ENCODE measurements around the gene AUH.

Gene AUH

DNA sequence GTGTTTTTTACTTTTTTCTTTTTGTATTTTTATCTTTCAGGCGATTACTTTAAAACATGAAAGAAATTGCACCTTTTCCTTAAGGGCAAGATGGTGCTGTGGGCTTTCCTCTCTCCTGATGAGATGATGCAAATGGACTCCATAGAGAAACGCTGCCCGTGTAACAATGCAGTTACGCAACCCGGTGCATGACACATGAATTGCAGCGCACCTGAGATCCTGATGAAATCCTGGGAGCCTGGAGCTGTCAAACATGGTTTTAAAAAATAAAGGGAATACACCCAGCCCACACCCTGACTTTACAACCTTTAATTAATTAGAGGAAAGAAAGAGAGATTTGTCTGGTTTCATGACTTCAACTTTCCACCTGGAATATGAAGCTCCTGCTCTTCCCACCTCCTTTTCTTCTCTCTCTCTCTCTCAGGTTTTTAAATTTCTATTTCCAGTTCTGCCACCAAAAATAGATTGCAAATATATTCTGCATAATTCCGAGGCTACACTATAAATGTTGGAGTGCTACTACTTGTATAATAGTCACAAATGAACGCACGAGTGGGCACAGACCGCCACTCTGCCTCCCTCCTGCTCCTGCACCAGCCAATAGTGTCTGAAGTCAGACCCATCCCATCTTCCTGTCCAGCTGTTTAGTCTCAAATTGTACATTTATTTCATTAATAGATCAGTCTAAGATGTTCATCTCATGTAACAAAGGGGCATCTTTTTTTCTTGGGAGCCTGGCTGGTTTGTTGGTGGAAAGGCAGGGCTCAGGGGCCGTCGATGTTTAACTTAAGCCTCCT lies 179.1 kb downstream of the AUH start:
- DNase-seq (ENCODE audit: low read depth, low spot score) = no peak
- H3K4me3 ChIP-seq (ENCODE audit: low read length) = no peak overlapping the region

DNA sequence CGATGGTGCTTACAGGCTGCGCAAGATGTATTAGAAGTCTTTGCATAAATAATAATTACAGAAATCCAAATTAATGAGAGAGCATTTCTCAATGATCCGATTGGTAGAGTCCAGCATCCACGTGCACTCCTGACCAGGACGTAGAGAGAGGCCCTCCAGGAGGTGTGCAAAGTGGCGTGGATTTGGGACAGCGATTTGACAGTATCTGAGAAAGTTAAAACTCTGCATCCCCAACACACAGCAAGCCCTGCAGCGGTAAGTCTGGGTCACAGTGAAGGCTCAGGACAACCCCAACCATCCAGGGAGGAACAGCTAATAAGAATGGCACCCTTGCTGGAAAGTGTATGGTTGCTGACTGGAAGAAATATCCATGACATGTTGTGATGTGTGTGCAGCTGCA lies 180.2 kb downstream of the AUH start:
- no peak overlapping the region for H3K4me3 ChIP-seq (ENCODE audit: low read length)

DNA sequence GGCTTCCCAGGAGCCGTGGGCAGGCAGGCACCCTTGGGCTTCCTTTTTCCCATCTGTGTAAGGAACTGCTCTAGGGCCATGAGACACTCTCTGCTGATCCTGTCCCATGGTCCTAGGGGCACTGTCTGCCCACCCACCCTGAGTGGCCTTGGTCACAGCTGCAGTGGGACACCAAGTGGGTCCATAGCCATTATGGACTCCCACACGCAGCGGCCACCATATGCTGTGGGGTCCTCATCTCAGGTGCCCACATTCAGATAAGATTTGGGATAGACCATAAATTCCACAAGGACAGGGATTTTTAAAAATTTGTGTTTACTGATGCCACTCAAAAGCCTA lies 180.8 kb downstream of the AUH start:
- no peak overlapping the region for H3K4me3 ChIP-seq (ENCODE audit: low read length)
- DNase-seq (ENCODE audit: low read depth, low spot score) = no peak

More for the DNA sequence above, 180.2 kb downstream of the AUH start:
- no peak for DNase-seq (ENCODE audit: low read depth, low spot score)

DNA sequence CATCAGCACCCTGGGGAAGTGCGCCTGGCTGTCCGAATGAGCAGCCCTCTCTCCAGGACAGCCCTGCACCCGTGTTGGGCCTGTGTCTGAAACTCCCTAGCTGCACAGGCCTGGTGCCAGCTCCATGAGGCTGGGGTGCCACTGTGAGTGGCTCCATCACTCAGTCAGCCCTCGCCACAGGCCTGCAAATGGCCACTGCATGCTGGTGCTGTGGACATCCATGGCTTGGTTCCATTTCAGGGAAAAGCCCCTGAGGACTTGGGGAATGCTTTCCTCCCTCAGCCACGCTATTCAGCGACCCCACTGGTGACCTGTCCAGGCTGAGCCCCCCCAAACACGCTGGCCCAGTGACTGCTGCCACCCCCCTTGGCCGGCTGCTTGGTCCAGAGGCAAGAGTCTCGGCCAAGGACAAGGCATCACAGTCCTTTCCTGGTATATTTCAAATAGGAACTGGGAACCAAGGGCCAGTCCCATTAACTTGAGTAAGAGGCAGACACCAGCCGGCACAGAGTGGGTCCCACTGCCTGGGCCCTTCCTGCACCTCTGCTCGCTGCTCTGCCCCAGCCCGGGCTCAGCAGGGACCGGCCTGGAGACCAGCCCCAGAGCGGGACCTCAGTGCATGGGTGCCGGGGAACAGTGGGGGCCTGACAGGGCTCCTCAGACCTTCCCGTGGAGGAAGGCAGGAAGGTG lies 181.3 kb downstream of the AUH start:
- no peak overlapping the region for H3K4me3 ChIP-seq (ENCODE audit: low read length)
- DNase-seq (ENCODE audit: low read depth, low spot score) = no peak

DNA sequence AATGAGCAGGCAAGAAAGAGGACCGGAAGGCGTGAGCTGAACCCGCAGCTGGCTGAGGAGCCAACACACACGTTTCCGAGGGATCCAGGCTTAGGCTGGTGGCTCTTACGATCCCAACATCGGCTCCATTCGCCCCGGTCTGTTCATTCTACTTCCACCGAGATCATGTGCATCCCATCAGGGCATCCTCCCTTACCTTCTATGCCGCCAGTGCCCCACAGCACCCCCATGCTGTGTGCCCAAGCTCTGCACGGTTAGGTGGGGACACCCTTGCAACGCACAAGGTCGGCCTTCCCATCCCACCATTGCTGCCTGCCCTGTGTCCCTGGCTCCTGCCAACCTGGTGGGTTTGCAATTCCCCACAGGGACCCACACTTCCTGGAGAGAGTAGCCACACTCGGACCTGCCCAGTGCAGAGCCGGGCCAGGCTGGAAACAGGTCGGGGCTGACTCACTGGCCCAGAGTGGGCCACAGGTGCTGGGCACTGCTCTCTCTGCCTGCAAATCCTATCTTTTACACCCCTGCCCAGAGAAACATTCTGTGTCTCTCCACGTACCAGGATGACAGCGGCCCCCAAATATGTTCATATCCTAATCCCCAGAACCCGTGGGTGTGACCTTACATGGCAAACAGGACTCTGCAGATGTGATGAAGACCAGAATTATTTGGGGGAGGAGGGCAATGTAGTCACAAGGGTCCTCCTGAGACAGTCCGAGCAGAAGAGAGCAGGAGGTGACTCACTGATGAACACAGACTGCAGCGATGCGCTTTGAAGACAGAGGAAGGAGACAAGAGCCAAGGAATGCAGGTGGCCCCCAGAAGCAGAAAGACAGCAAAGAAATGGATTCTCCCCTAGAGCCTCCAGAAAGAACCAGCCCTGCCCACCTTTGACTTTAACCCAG lies 182.2 kb downstream of the AUH start:
- no peak for DNase-seq (ENCODE audit: low read depth, low spot score)
- no peak overlapping the region for H3K4me3 ChIP-seq (ENCODE audit: low read length)

- no peak for DNase-seq (ENCODE audit: low read depth, low spot score)
- H3K4me3 ChIP-seq (ENCODE audit: low read length) = no peak overlapping the region
Observed at GRCh38 chr9:91178281-91179236, 183.2 kb downstream of the AUH start.

DNA sequence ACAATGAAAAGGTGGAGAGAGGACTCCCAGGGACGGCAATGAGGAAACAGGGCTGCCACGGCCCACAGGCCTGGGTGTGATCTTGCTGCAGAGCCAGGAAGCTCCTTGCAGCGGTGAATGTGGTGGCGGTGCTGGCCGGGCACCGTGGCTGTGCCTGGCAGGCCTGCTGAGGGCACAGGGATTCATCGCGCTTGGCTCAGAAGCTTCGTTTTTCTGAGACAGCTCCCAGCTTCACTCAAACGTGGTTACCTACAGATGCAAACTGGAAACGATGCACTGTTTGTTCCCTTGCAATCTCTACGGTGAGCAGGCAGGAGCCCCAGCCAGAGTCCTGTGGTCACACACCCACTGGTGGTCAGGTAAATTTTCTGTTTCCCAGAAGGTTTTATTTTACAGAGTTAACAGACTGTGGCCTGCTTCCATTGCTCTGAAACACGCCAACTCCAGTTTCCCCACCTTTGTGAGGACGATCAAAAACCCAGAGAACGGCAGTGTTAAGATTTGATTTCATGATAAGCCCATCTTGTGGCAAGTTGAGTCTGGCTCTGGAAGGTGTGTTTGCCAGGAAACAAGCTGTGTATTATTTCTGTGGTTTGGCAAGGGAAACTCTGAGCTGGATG lies 183.9 kb downstream of the AUH start:
- peak; percentile 81 for DNase-seq (ENCODE audit: low read depth, low spot score)

GRCh38 chr9:91177081-91177480 lies 184.6 kb downstream of the AUH start:
- H3K4me3 ChIP-seq (ENCODE audit: low read length) = no peak overlapping the region
- no peak for DNase-seq (ENCODE audit: low read depth, low spot score)

More for the DNA sequence above, 183.9 kb downstream of the AUH start:
- H3K4me3 ChIP-seq (ENCODE audit: low read length) = no peak overlapping the region

DNA sequence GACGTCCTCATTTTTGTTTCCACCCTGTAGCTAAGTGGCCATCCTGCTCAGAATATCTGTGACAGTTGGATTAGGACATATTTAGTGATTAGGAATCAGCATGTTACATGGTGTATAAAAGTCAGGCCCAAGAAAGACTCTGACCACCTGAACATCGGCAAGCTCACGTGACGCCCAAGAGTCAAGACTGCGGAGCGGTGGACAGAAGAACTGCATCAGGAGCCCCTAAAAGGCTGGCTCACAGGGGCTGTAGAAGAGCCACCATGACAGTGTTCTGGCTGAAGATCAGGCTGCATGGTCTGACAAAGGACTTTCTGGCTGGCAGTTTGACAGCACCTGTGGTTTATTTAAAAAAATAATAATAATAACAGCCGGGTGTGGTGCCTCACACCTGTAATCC lies 185.3 kb downstream of the AUH start:
- DNase-seq (ENCODE audit: low read depth, low spot score) = no peak

DNA sequence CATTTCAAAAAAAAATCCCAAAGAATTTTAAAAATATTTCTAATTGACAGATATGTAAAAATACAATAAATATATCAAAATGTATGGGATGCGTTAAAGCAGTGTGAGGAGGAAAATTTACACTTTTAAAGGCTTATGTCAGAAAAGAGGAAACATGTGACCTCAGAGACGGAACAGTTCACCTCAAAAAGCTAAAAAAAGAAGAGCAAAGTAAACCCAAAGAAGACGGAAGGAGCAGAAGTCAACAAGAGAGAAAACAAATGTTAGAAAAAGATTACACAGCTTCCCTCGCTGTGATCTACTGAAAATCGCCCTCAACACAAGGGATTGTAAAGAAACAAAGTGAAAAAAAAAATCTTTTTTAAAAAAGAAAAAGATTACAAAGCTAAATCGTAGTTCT lies 186.9 kb downstream of the AUH start:
- H3K4me3 ChIP-seq (ENCODE audit: low read length) = no peak overlapping the region
- DNase-seq (ENCODE audit: low read depth, low spot score) = peak; percentile 74

More for the DNA sequence above, 185.3 kb downstream of the AUH start:
- no peak overlapping the region for H3K4me3 ChIP-seq (ENCODE audit: low read length)

GRCh38 chr9:91172329-91172728 lies 189.4 kb downstream of the AUH start:
- DNase-seq (ENCODE audit: low read depth, low spot score) = no peak

GRCh38 chr9:91170951-91171350 lies 190.8 kb downstream of the AUH start:
- DNase-seq (ENCODE audit: low read depth, low spot score) = no peak
- H3K4me3 ChIP-seq (ENCODE audit: low read length) = no peak overlapping the region

More at GRCh38 chr9:91172329-91172728, 189.4 kb downstream of the AUH start:
- H3K4me3 ChIP-seq (ENCODE audit: low read length) = no peak overlapping the region

GRCh38 chr9:91166796-91167366 lies 194.8 kb downstream of the AUH start:
- no peak for DNase-seq (ENCODE audit: low read depth, low spot score)
- no peak overlapping the region for H3K4me3 ChIP-seq (ENCODE audit: low read length)

GRCh38 chr9:91164724-91165520 lies 196.8 kb downstream of the AUH start:
- peak; percentile 96 for DNase-seq (ENCODE audit: low read depth, low spot score)
- peak overlapping the region; percentile 15 for H3K4me3 ChIP-seq (ENCODE audit: low read length)

Measured in Jurkat, Clone E6-1 (cell line).